HL-60 (cell line): ENCODE measurements around the gene SRR.
"Not testable (repeated sequence)": the region's sequence is repeated elsewhere in the genome, so short reads cannot be mapped to it uniquely, and the experiment has no call there.

Source experiments
- DNase-seq, 2 experiments: peaks; one replicate each; pipeline ENCODE4 v3.0.0-alpha.2; 2010 to 2020; ENCODE audit warnings: low read depth in 1 of 2, low spot score in 1 of 2
- H3K27ac ChIP-seq: fragments of 250-450 bp; sonication (Bioruptor Pico); replicated peaks from 2 replicates; pipeline ENCODE4 v1.5.1; 2020; ENCODE audit warnings: mild to moderate bottlenecking, moderate library complexity
- H3K27me3 ChIP-seq: fragments of 250-450 bp; sonication (Bioruptor Pico); 2 replicates; pipeline ENCODE4 v1.5.1; 2021; ENCODE audit warnings: mild to moderate bottlenecking, moderate library complexity; ENCODE audit not compliant: insufficient read depth, poor library complexity, severe bottlenecking
- H3K4me3 ChIP-seq: replicated peaks from 2 replicates; pipeline ENCODE4 v1.5.1; 2011; ENCODE audit warnings: mild to moderate bottlenecking, control low read depth, low read length; ENCODE audit not compliant: insufficient read depth
- GABPA ChIP-seq: IDR thresholded peaks from 2 replicates; pipeline ENCODE4 v1.6.1; 2012; ENCODE audit warnings: low read depth
- POLR2AphosphoS5 ChIP-seq: IDR thresholded peaks from 2 replicates; pipeline ENCODE4 v1.6.1; 2012; ENCODE audit warnings: low read depth
- SPI1 ChIP-seq: IDR thresholded peaks from 2 replicates; pipeline ENCODE4 v1.6.1; 2012; ENCODE audit warnings: low read depth, mild to moderate bottlenecking, borderline replicate concordance
- long read RNA-seq: library from polyadenylated mRNA; unstranded; transcript quantifications from one replicate; pipeline ENCODE4 v2.0.0, GENCODE V29; 2020
- TF ChIP-seq, protein P1 (sequence below): IDR thresholded peaks from 2 replicates; pipeline ENCODE4 v1.6.1; 2012; ENCODE audit warnings: low read depth; ENCODE audit not compliant: insufficient replicate concordance
- TF ChIP-seq, protein P2 (sequence below): IDR thresholded peaks from one replicate; pipeline ENCODE4 v1.5.1; 2011; ENCODE audit warnings: low read length, control low read depth, inconsistent platforms; ENCODE audit not compliant: insufficient read depth

The SRR gene, protein sequence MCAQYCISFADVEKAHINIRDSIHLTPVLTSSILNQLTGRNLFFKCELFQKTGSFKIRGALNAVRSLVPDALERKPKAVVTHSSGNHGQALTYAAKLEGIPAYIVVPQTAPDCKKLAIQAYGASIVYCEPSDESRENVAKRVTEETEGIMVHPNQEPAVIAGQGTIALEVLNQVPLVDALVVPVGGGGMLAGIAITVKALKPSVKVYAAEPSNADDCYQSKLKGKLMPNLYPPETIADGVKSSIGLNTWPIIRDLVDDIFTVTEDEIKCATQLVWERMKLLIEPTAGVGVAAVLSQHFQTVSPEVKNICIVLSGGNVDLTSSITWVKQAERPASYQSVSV
- long read RNA-seq, transcript SRR-201 (8 exons, 2,728 nt), result major isoform, 26 of 32 reads
- long read RNA-seq, partial matches to known transcripts, result 2 of 32 reads
- long read RNA-seq, other reads (novel, unspliced or antisense), result 4 of 32 reads

DNA sequence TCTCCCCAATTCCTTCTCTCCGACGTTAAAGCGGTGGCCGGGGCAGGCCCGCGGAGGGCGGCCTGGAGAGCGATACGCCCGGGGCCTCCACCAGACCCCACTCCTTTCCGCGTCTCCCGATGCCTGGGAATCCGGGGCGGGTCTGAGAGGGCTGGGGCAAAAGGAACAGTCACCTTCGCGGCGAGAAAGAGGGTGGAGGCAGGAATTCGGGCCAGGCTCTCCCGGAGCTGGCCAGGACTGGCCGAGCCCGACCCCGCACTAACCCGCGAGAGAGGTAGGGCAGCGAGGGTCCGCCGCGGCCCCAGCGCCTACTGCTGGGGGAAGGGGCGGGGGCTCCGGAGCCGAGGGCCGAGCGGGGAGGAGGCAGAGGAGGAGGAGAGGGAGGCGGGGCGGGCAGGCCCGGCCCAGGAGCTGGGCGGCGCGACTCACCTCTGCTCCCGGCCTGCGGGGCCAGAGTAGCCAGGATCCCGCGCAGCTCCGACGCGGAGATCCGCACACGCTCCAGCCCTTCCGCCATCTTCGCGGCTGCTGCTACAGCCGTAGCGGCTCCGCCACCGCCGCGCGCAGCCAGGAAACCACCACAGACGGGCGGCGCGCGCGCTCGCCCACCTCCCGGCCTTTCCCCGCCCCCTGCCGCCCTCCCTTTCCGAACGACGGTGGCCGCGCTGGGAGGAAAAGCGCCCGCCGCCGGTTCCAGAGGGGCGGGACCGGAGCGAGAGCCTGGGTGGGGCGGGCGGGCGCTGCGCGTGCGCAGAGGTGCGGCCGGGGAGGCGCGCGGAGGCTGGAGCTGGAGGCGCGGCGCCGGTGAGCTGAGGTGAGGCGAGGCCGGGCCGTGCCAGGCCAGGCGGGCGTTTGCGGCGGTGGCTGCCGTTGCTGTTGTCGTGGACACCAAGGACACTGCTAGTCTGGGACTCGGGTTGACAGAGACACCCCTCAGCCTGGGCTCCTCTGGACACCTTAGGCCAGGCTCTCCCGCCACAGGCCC is at the start of gene SRR, which contains the start of gene SMG6:
Gene SRR, plus strand, starts transcription at position 747 of the 985 bp plus-strand sequence. CDS start 11,611 bp downstream, outside the sequence.
Gene SMG6, minus strand, starts transcription at position 582 of the 985 bp plus-strand sequence. Its CDS starts 65 bp downstream, at position 517.
- no peaks in the 10 kb centered on the region for H3K27me3 ChIP-seq
- TF ChIP-seq SPI1 (no peak), POLR2AphosphoS5 (0 out of 2 replicates have a peak, but pooled peaks have one; percentile 26), GABPA (no peak)
- TF ChIP-seq, protein P1, sequence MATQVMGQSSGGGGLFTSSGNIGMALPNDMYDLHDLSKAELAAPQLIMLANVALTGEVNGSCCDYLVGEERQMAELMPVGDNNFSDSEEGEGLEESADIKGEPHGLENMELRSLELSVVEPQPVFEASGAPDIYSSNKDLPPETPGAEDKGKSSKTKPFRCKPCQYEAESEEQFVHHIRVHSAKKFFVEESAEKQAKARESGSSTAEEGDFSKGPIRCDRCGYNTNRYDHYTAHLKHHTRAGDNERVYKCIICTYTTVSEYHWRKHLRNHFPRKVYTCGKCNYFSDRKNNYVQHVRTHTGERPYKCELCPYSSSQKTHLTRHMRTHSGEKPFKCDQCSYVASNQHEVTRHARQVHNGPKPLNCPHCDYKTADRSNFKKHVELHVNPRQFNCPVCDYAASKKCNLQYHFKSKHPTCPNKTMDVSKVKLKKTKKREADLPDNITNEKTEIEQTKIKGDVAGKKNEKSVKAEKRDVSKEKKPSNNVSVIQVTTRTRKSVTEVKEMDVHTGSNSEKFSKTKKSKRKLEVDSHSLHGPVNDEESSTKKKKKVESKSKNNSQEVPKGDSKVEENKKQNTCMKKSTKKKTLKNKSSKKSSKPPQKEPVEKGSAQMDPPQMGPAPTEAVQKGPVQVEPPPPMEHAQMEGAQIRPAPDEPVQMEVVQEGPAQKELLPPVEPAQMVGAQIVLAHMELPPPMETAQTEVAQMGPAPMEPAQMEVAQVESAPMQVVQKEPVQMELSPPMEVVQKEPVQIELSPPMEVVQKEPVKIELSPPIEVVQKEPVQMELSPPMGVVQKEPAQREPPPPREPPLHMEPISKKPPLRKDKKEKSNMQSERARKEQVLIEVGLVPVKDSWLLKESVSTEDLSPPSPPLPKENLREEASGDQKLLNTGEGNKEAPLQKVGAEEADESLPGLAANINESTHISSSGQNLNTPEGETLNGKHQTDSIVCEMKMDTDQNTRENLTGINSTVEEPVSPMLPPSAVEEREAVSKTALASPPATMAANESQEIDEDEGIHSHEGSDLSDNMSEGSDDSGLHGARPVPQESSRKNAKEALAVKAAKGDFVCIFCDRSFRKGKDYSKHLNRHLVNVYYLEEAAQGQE, result no peak
- H3K27ac ChIP-seq, result peak within 1 kb of the TSS; percentile 83
- DNase-seq, result peak; percentile 46 to 81
- peak within 1 kb of the TSS; percentile 79 for H3K4me3 ChIP-seq

DNA sequence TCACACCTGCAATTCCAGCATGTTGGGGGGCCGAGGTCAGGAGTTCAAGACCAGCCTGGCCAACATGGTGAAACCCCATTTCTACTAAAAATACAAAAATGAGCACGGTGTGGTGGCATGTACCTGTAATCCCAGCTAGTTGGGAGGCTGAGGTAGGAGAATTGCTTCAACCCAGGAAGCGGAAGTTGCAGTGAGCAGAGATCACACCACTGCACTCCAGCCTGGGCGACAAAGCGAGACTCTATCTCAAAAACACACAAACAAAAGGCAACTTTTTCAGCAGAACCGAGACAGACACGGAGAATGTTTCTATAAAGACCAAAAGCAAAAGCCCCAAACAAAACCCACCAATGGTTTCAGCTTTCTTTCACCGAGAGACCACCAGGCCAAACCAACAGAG is 44.9 kb upstream of the SRR start:
- not testable (repeated sequence) for DNase-seq, H3K27ac ChIP-seq, H3K4me3 ChIP-seq, H3K27me3 ChIP-seq

DNA sequence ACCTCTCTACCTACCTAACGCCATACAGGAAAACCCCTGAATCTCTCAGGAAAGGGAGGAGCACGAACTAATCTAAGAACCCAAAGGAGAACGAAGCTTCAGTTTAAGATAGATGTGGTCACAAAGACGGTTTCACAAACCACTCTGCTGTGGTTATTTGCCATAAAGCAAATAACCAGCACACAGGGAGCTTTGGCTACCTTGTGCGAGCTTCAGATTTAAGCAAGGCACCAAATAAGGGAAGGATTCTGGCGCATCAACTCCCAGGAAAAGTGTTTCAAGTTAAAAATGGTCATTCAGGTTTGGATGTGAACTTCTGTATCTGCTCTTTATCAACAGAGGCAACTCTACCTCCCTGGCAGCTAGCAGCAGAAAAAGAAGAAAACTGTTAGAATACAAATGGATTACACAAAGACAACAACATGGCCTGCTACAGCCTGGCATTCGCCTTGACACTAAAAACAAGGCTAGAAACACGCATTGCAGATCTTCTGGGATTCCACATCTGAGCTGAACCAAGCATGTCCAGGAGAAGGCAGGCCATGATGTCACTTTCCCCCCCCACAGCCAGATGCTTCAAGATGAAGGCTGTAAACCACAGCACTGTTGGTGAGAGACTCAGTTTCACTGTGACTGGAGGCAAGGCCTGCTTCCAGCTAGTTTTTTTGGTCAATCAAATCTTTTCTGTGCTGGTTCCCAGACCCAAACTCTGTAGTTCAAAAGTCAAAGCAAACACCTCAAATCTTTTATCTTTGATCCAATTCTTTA is 43.8 kb upstream of the SRR start:
- DNase-seq, result peak in 1 of 2 experiments; percentile 11
- H3K27me3 ChIP-seq, result no peaks in the 10 kb centered on the region
- no peak overlapping the region for H3K4me3 ChIP-seq
- TF ChIP-seq, protein P2, sequence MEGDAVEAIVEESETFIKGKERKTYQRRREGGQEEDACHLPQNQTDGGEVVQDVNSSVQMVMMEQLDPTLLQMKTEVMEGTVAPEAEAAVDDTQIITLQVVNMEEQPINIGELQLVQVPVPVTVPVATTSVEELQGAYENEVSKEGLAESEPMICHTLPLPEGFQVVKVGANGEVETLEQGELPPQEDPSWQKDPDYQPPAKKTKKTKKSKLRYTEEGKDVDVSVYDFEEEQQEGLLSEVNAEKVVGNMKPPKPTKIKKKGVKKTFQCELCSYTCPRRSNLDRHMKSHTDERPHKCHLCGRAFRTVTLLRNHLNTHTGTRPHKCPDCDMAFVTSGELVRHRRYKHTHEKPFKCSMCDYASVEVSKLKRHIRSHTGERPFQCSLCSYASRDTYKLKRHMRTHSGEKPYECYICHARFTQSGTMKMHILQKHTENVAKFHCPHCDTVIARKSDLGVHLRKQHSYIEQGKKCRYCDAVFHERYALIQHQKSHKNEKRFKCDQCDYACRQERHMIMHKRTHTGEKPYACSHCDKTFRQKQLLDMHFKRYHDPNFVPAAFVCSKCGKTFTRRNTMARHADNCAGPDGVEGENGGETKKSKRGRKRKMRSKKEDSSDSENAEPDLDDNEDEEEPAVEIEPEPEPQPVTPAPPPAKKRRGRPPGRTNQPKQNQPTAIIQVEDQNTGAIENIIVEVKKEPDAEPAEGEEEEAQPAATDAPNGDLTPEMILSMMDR, result no peak
- TF ChIP-seq SPI1 (no peak), GABPA (no peak), POLR2AphosphoS5 (no peak)
- TF ChIP-seq, protein P1, result no peak
- H3K27ac ChIP-seq, result no peak overlapping the region

DNA sequence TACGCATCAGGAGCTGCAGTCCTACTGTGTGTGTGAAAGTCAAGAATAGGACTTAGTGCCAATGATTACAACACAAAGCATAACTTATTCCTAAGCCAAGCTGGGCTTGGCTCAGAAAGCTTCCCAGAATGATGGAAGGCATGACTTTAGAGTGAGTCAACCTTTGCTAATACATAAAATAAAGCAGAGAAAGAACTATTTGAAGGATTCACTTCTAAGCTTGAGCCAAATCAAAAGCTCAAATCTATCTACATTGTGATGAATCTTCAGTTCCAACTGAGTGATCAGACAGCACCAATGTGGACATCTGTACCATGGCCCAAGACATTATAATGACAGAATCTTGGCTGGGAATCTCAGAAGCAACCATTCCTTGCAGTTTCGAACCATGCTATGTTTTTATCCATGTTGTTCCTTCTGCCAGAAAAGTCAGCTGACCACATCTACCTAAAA is 41.6 kb upstream of the SRR start:
- DNase-seq, result no peak
- H3K27ac ChIP-seq, result no peak overlapping the region
- no peak overlapping the region for H3K4me3 ChIP-seq
- no peaks in the 10 kb centered on the region for H3K27me3 ChIP-seq
- TF ChIP-seq GABPA (no peak), SPI1 (no peak), POLR2AphosphoS5 (no peak)
- TF ChIP-seq, protein P2, result no peak
- TF ChIP-seq, protein P1, result no peak
